ENCODE measurements around the gene CTRB1.

The CTRB1 gene

GRCh38 chr16:75225678-75226515 lies 7.1 kb downstream of the CTRB1 start:
- no peak for DNase-seq (ENCODE audit: low read depth, low spot score)

GRCh38 chr16:75226550-75227360 lies 8.0 kb downstream of the CTRB1 start:
- DNase-seq (ENCODE audit: low read depth, low spot score), result no peak

DNA sequence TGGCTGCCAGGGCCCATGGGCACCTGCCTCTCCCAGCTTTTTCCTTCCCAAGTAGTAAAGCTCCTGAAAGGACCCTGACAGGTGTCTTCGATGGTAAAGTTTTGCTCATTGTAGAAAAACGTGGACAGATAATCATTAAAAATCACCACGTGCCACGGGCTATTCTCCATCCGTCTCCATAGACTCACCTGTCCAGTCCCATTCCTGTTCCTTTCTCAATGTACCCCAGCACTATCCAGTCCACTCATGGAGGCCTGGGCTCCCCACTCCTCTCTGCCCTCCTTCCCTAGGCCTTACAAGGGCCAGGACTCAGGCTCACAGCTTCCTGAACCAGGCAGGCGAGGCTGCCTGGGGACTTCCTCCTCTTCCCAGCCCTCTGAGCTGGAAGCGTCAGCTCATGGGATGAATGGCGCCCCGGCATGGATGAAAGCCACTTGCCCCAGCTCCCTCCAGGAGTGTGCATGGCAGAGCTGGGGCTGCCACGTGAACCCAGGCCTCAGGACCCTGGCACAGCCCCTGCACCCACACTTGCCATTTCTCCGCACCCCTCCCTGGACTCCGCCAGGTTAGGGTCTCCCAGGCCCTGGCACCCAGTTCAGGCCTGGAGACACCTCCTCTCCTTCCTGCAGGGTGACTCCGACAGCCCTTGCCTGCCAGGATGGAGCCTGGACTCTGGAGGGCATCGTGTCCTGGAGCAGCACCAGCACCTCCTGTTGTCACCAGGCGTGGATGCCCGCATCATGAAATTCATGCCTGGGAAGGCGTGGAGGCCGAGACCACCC lies 8.8 kb downstream of the CTRB1 start:
- no peak for DNase-seq (ENCODE audit: low read depth, low spot score)

- DNase-seq (ENCODE audit: low read depth, low spot score), result no peak
Measured at GRCh38 chr16:75228143-75228976, 9.6 kb downstream of the CTRB1 start.

DNA sequence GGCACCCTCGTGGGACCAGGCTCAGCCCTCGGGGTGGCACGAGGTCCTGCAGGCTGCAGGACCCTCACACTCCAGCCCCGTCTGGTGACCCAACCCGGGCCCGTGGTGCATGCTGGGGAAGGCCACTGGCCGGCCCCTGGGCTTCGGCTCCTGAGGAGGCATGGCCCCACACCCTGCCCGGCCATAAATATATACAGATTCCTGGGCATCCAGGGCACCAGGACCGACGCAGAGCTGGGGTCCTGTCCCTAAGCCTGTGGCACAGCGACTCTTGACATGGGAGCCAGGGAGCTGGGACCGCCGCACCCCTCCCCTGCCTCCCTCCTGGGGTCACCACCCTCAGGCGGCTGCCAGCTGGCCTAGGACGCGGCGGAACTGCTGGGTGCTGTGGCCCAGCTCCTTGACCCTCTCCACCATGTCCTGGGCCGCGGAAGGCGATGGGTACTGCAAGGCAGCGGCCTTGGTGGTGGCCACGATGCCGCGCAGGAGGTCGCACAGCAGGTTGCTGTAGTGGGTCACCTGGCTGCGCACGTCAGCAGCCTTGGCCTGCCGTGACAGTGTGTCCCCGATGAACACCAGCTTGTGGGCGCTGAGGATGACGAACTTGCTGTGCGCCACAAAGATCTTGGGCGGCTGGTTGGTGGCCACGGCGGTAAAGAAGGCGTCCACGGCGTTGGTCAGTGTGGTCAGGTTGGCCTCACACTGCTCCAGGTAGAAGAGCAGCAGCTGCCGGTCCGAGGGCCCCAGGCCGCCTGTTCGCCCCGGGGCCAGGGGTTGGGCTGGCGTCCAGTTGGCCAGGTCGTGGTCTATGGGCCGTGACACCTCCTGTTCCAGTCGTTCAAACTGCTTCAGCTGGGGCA lies 10.6 kb downstream of the CTRB1 start:
- no peak for DNase-seq (ENCODE audit: low read depth, low spot score)

GRCh38 chr16:75230471-75231110 lies 11.8 kb downstream of the CTRB1 start:
- DNase-seq (ENCODE audit: low read depth, low spot score), result no peak

- DNase-seq (ENCODE audit: low read depth, low spot score), result no peak
Measured at GRCh38 chr16:75231570-75231969, 12.8 kb downstream of the CTRB1 start.

- no peak for DNase-seq (ENCODE audit: low read depth, low spot score)
Measured at GRCh38 chr16:75233611-75233938, 14.8 kb downstream of the CTRB1 start.

GRCh38 chr16:75234856-75235696 lies 16.3 kb downstream of the CTRB1 start:
- no peak for DNase-seq (ENCODE audit: low read depth, low spot score)

DNA sequence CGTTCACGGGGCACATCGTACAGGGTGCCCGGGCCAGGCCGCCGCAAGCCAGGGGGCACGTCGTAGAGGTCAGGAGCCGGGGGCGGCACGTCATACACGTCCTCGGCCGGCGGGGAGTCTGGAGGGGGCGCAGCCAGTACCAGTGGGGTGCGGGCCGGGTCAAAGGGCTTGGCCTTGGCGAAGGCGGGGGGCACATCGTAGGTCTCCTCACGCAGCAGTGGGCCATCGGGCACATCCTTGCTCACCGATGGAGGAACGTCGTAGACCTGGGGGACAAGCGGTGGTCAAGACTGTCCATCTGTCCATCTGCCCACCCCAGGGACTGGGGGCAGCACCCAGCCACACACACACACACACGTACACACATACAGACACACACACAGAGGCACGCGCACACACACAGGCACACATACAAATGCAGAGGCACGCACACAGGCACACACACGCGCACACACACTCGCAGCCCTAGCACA lies 17.0 kb downstream of the CTRB1 start:
- no peak for DNase-seq (ENCODE audit: low read depth, low spot score)

DNA sequence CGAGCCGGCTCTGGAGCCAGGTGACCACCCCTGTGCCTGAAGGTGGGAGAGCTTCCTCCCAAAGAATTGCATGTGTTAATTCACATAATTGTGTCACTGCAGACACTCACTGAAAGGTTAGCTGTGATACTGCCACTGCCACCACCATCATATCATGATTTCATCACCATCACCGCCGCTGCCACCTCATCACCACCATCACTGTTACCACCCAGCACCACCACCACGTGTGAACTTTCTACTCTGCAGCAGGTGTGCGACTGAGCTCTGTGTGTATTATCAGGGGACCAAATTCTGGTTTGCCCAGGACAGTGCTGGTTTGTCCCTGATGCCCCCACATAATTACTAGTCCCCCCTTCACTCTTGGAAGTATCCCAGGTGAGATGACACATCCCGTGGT lies 17.4 kb downstream of the CTRB1 start:
- DNase-seq (ENCODE audit: low read depth, low spot score), result no peak

DNA sequence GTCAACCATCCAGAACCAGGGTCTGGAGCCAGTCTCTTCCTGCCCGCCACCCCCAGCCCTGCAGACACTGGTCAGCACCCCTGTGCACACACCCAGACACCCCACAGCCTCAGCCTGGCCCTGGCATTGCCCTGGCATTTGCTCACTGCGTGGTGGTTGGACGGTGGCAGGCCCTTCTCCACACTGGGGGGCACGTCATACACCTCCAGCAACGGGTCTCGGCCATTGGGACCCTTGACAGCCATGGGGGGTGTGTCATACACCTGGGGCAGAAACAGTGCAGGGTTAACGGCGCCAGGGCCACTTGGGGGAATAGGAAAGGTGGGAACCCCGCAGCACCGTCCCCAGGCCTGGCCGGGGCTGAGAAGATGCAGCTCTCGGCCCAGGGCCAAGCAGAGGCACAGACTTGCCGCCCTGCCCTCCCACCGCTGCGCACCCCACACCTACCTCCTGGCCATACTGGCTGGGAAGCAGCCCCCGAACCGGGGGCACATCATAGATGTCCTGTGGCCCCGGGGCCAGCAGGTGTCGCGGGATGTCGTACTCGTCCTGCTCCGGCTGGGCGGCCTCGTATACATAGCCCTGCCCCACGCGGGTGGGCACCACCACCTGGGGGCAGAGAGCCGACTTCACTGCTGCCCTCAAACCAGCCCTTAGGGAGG lies 18.1 kb downstream of the CTRB1 start:
- DNase-seq (ENCODE audit: low read depth, low spot score), result no peak

GRCh38 chr16:75237398-75238131 lies 18.8 kb downstream of the CTRB1 start:
- DNase-seq (ENCODE audit: low read depth, low spot score), result no peak

GRCh38 chr16:75238132-75238852 lies 19.5 kb downstream of the CTRB1 start:
- DNase-seq (ENCODE audit: low read depth, low spot score), result no peak

DNA sequence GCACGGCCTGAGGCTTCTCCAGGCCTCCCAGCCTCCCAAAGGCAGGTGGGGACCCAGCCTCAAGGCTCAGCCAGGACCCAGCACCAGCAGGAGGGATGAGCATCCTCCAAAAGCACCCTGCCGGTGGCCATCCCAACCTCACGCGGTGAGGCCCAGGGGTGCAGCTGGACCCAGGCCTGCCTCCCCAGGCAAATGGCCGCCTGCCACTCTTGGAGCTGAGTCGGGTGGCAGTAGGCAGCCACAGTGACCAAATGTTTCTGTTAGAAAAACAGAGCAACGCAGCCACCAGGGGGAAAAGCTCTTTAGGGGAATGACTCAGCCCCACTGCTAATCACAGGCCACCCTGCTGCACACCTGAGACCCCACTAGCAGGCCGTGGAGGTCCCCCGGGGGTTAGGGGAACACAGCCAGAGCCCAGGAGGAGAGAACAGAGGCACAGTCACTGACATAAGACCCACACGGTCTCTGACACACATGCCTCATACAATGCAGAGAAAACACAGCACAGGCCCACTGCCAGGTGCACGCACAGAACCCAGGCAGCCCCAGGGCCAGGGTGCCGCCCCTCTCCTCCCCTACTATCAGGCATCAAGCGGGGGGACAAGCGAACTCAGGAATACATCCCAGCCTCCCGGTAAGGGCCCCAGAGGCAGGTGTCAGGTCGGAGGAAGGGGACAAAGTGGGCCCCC lies 20.2 kb downstream of the CTRB1 start:
- DNase-seq (ENCODE audit: low read depth, low spot score), result no peak

DNA sequence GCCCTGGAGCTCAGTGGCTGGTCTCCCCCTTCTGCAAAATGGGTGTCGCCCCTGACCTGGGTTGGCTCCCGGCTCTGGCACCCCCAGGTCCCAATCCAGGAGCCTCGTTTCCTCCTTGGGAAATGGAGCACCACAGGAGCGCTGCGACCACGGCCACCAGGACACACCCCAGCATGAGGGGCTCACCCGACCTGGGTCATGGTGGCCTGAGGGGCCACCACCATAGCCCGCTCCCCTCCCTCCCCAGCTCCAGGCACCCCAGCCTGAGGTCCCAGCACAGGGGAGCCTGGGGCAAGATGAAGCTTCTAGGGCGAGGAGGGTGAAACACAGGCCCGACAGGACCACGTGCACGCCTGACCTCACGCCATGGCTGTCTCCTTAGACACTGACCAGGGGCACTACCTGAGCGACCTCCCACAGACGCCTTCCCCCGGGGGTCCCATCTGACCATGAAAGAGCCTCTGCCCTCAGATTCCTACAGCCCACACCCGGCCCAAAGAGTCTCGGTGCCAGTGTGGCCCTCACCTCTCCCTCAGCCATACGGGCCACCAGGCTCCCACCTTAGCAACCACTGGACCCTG lies 20.8 kb downstream of the CTRB1 start:
- DNase-seq (ENCODE audit: low read depth, low spot score), result no peak

Measured in activated CD4-positive, CD25-positive, alpha-beta regulatory T cell treated with anti-CD3 and anti-CD28 coated beads, Interleukin-2, amount 50 U/mL, for 16 hours (primary cell).